HEK293 (cell line): Measurements from ENCODE around the gene VAV2.

ENCODE experiments used
- CTCF ChIA-PET: fragments of 350-600 bp; formaldehyde crosslinking; extraction: SDS; loops from one replicate; lab custom pipeline; 2021; ENCODE audit warnings: antibody characterized with exemption; lab: Yijun Ruan, JAX
- POLR2A ChIA-PET: fragments of 300-600 bp; formaldehyde crosslinking; extraction: SDS; loops from one replicate; lab custom pipeline; 2020; ENCODE audit warnings: antibody characterized with exemption, inconsistent platforms; lab: Yijun Ruan, JAX
- H3K27ac ChIP-seq: fragments of 200-500 bp; sonication (Bioruptor generic); 2 replicates; pipeline ENCODE4 v1.5.1; 2014; ENCODE audit warnings: low read depth, low read length, control low read depth, inconsistent platforms; ENCODE audit errors: extremely low read depth
- H3K36me3 ChIP-seq, 2 experiments: fragments of 200-500 bp in 1 of 2; sonication (Bioruptor generic) in 1 of 2; 1 replicate in 1 of 2; 2 replicates in 1 of 2; pipeline ENCODE4 v1.5.1; 2014 to 2017; ENCODE audit warnings: inconsistent platforms in 2 of 2, low read length in 2 of 2; ENCODE audit not compliant: control insufficient read depth in 2 of 2, insufficient read depth in 1 of 2
- H3K4me1 ChIP-seq: fragments of 200-500 bp; sonication (Bioruptor generic); 2 replicates; pipeline ENCODE4 v1.5.1; 2014; ENCODE audit warnings: mild to moderate bottlenecking, low read length, inconsistent platforms; ENCODE audit not compliant: control insufficient read depth, insufficient read depth
- H3K4me3 ChIP-seq: 2 replicates; pipeline ENCODE4 v1.5.1; 2011; ENCODE audit warnings: low read depth, mild to moderate bottlenecking, control low read depth, low read length, moderate library complexity
- H3K9me3 ChIP-seq: fragments of 200-500 bp; sonication (Bioruptor generic); 2 replicates; pipeline ENCODE4 v1.5.1; 2014; ENCODE audit warnings: low read depth, low read length, inconsistent platforms; ENCODE audit not compliant: control insufficient read depth, insufficient read depth
- BCL6B ChIP-seq: fragments of 450-650 bp; formaldehyde crosslinking; IDR thresholded peaks from 2 replicates; pipeline ENCODE4 v1.5.1; 2017; ENCODE audit warnings: missing biosample characterization, missing genetic modification characterization
- GLIS1 ChIP-seq: fragments of 450-650 bp; formaldehyde crosslinking; IDR thresholded peaks from 2 replicates; pipeline ENCODE4 v1.5.1; 2016; ENCODE audit warnings: missing biosample characterization, missing genetic modification characterization
- SCRT2 ChIP-seq: fragments of 450-650 bp; formaldehyde crosslinking; IDR thresholded peaks from 2 replicates; pipeline ENCODE4 v1.5.1; 2016; ENCODE audit warnings: missing biosample characterization, missing genetic modification characterization
- SP2 ChIP-seq: fragments of 450-650 bp; formaldehyde crosslinking; IDR thresholded peaks from 2 replicates; pipeline ENCODE4 v1.5.1; 2016; ENCODE audit warnings: missing biosample characterization, missing genetic modification characterization
- ZBTB20 ChIP-seq: fragments of 450-650 bp; formaldehyde crosslinking; IDR thresholded peaks from 2 replicates; pipeline ENCODE4 v1.5.1; 2016; ENCODE audit warnings: missing biosample characterization, missing genetic modification characterization
- ZNF121 ChIP-seq: fragments of 450-650 bp; formaldehyde crosslinking; IDR thresholded peaks from 2 replicates; pipeline ENCODE4 v1.5.1; 2016; ENCODE audit warnings: missing biosample characterization, missing genetic modification characterization
- ZNF211 ChIP-seq: fragments of 450-650 bp; formaldehyde crosslinking; IDR thresholded peaks from 2 replicates; pipeline ENCODE4 v1.5.1; 2016; ENCODE audit warnings: low read depth, missing biosample characterization, missing genetic modification characterization
- ZNF23 ChIP-seq: fragments of 450-650 bp; formaldehyde crosslinking; IDR thresholded peaks from 2 replicates; pipeline ENCODE4 v1.5.1; 2016; ENCODE audit warnings: missing biosample characterization, missing genetic modification characterization, borderline replicate concordance
- ZNF404 ChIP-seq: fragments of 450-650 bp; formaldehyde crosslinking; IDR thresholded peaks from 2 replicates; pipeline ENCODE4 v1.5.1; 2017; ENCODE audit warnings: missing biosample characterization, missing genetic modification characterization
- ZNF433 ChIP-seq: fragments of 450-650 bp; formaldehyde crosslinking; IDR thresholded peaks from 2 replicates; pipeline ENCODE4 v1.5.1; 2016; ENCODE audit warnings: missing biosample characterization, missing genetic modification characterization, low read depth
- ZNF473 ChIP-seq: fragments of 450-650 bp; formaldehyde crosslinking; IDR thresholded peaks from 2 replicates; pipeline ENCODE4 v1.5.1; 2017; ENCODE audit warnings: missing biosample characterization, missing genetic modification characterization
- ZNF549 ChIP-seq: fragments of 450-650 bp; IDR thresholded peaks from 2 replicates; pipeline ENCODE4 v1.5.1; 2018; ENCODE audit warnings: missing biosample characterization, missing genetic modification characterization, mild to moderate bottlenecking, inconsistent platforms, moderate library complexity
- ZNF645 ChIP-seq: fragments of 450-650 bp; formaldehyde crosslinking; IDR thresholded peaks from 2 replicates; pipeline ENCODE4; 2016; ENCODE audit warnings: missing biosample characterization, missing genetic modification characterization
- ZNF654 ChIP-seq: fragments of 450-650 bp; formaldehyde crosslinking; IDR thresholded peaks from 2 replicates; pipeline ENCODE4 v1.5.1; 2016; ENCODE audit warnings: low read depth, missing biosample characterization, missing genetic modification characterization
- ZNF677 ChIP-seq: fragments of 450-650 bp; IDR thresholded peaks from 2 replicates; pipeline ENCODE4 v1.5.0; 2018; ENCODE audit warnings: missing biosample characterization, mild to moderate bottlenecking, missing genetic modification characterization, moderate library complexity
- ZNF777 ChIP-seq: fragments of 450-650 bp; formaldehyde crosslinking; IDR thresholded peaks from 2 replicates; pipeline ENCODE4 v1.5.1; 2017; ENCODE audit warnings: missing biosample characterization, missing genetic modification characterization, borderline replicate concordance
- ZNF785 ChIP-seq: fragments of 450-650 bp; formaldehyde crosslinking; IDR thresholded peaks from 2 replicates; pipeline ENCODE4 v1.5.1; 2016; ENCODE audit warnings: missing biosample characterization, missing genetic modification characterization
- ZSCAN30 ChIP-seq: fragments of 450-650 bp; IDR thresholded peaks from 2 replicates; pipeline ENCODE4 v1.5.1; 2018; ENCODE audit warnings: missing biosample characterization, mild to moderate bottlenecking, missing genetic modification characterization, moderate library complexity
- TF ChIP-seq, protein P1 (sequence below): fragments of 450-650 bp; formaldehyde crosslinking; IDR thresholded peaks from 2 replicates; pipeline ENCODE4 v1.5.1; 2016; ENCODE audit warnings: missing biosample characterization, missing genetic modification characterization
- TF ChIP-seq, protein P2 (sequence below): fragments of 450-650 bp; formaldehyde crosslinking; IDR thresholded peaks from 2 replicates; pipeline ENCODE4 v1.5.1; 2016; ENCODE audit warnings: missing biosample characterization, missing genetic modification characterization, borderline replicate concordance

The VAV2 gene

GRCh38 chr9:133978226-133978898 lies 13.8 kb downstream of the VAV2 start:
- TF ChIP-seq ZSCAN30 (tag by site-specific recombination), result no peak
- TF ChIP-seq ZNF473 (tag by site-specific recombination), result no peak
- no peak for TF ChIP-seq ZNF645 (tag by site-specific recombination)
- TF ChIP-seq ZNF654, result no peak
- no peak for TF ChIP-seq ZNF23 (tag by site-specific recombination)
- TF ChIP-seq GLIS1 (tag by site-specific recombination), result no peak
- TF ChIP-seq ZNF433 (tag by site-specific recombination), result no peak
- TF ChIP-seq ZNF121 (tag by site-specific recombination), result no peak
- TF ChIP-seq ZNF211, result no peak
- no peak for TF ChIP-seq ZNF677 (tag by site-specific recombination)
- no peak for TF ChIP-seq BCL6B (tag by site-specific recombination)
- TF ChIP-seq ZNF785 (tag by site-specific recombination), result no peak
- no peak for TF ChIP-seq SCRT2 (tag by site-specific recombination)
- no peak for TF ChIP-seq ZNF777 (tag by site-specific recombination)
- TF ChIP-seq ZNF549 (tag by site-specific recombination), result no peak
- TF ChIP-seq ZNF404 (tag by site-specific recombination), result no peak
- TF ChIP-seq, protein P1, sequence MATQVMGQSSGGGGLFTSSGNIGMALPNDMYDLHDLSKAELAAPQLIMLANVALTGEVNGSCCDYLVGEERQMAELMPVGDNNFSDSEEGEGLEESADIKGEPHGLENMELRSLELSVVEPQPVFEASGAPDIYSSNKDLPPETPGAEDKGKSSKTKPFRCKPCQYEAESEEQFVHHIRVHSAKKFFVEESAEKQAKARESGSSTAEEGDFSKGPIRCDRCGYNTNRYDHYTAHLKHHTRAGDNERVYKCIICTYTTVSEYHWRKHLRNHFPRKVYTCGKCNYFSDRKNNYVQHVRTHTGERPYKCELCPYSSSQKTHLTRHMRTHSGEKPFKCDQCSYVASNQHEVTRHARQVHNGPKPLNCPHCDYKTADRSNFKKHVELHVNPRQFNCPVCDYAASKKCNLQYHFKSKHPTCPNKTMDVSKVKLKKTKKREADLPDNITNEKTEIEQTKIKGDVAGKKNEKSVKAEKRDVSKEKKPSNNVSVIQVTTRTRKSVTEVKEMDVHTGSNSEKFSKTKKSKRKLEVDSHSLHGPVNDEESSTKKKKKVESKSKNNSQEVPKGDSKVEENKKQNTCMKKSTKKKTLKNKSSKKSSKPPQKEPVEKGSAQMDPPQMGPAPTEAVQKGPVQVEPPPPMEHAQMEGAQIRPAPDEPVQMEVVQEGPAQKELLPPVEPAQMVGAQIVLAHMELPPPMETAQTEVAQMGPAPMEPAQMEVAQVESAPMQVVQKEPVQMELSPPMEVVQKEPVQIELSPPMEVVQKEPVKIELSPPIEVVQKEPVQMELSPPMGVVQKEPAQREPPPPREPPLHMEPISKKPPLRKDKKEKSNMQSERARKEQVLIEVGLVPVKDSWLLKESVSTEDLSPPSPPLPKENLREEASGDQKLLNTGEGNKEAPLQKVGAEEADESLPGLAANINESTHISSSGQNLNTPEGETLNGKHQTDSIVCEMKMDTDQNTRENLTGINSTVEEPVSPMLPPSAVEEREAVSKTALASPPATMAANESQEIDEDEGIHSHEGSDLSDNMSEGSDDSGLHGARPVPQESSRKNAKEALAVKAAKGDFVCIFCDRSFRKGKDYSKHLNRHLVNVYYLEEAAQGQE (tag by site-specific recombination), result no peak
- TF ChIP-seq, all 188 proteins: peak for 0
- Histone ChIP-seq H3K4me1 (no peaks in the 10 kb centered on the region), H3K27ac (no peak overlapping the region), H3K4me3 (no peak overlapping the region), H3K9me3 (no peaks in the 10 kb centered on the region), H3K36me3 (no peaks in the 10 kb centered on the region)
- POLR2A ChIA-PET, result no interaction called here
- CTCF ChIA-PET, result interaction anchor here (0.6 to 1.4 kb wide), 2 partner anchors 17 to 138 kb away, joined by 4 to 9 read pairs; no protein-coding TSS in a partner anchor

- Histone ChIP-seq H3K9me3 (no peaks in the 10 kb centered on the region), H3K36me3 (no peaks in the 10 kb centered on the region), H3K27ac (no peak overlapping the region), H3K4me3 (no peak overlapping the region), H3K4me1 (no peaks in the 10 kb centered on the region)
- TF ChIP-seq ZBTB20 (no peak), SP2 (tag by site-specific recombination) (peak; percentile 52)
- TF ChIP-seq, protein P2, sequence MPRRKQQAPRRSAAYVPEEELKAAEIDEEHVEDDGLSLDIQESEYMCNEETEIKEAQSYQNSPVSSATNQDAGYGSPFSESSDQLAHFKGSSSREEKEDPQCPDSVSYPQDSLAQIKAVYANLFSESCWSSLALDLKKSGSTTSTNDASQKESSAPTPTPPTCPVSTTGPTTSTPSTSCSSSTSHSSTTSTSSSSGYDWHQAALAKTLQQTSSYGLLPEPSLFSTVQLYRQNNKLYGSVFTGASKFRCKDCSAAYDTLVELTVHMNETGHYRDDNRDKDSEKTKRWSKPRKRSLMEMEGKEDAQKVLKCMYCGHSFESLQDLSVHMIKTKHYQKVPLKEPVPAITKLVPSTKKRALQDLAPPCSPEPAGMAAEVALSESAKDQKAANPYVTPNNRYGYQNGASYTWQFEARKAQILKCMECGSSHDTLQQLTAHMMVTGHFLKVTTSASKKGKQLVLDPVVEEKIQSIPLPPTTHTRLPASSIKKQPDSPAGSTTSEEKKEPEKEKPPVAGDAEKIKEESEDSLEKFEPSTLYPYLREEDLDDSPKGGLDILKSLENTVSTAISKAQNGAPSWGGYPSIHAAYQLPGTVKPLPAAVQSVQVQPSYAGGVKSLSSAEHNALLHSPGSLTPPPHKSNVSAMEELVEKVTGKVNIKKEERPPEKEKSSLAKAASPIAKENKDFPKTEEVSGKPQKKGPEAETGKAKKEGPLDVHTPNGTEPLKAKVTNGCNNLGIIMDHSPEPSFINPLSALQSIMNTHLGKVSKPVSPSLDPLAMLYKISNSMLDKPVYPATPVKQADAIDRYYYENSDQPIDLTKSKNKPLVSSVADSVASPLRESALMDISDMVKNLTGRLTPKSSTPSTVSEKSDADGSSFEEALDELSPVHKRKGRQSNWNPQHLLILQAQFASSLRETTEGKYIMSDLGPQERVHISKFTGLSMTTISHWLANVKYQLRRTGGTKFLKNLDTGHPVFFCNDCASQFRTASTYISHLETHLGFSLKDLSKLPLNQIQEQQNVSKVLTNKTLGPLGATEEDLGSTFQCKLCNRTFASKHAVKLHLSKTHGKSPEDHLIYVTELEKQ (tag by site-specific recombination), result peak; percentile 99; the same call in 1 of the 2 replicates
- ChIA-PET POLR2A (no interaction called here), CTCF (no interaction called here)
Measured at GRCh38 chr9:133977421-133978201, 14.5 kb downstream of the VAV2 start.
